T-helper 22 cell (primary cell): Measurements from ENCODE around the gene P2RX3.

Experiments
- DNase-seq: peaks from one replicate; pipeline ENCODE4 v3.0.0-alpha.2; 2020; ENCODE audit warnings: low read depth

The P2RX3 gene

GRCh38 chr11:57310091-57310490, 28.1 kb upstream of the P2RX3 start:
- no peak for DNase-seq

DNA sequence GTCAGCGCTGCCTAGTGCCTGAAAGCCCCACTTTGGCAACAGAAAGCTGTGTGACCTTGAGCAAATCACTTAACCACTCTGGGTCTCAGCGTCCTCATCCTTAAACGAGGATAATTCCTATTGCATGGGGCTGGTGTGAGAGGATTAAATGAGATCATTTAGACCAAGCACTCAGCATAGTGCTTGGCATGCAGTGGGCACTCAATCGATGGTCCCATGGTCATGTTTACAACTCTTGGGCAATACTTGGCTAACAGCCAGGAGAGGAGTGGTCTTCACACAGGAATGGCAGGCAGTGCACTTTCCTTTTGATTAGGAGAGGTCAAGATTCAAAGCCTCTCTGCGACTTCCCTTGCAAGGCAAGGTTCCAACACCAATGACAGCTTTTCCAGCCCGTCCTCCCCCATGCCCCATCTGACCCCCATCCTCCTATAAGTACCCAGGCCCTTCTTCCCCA, 27.5 kb upstream of the P2RX3 start:
- DNase-seq, result no peak

DNA sequence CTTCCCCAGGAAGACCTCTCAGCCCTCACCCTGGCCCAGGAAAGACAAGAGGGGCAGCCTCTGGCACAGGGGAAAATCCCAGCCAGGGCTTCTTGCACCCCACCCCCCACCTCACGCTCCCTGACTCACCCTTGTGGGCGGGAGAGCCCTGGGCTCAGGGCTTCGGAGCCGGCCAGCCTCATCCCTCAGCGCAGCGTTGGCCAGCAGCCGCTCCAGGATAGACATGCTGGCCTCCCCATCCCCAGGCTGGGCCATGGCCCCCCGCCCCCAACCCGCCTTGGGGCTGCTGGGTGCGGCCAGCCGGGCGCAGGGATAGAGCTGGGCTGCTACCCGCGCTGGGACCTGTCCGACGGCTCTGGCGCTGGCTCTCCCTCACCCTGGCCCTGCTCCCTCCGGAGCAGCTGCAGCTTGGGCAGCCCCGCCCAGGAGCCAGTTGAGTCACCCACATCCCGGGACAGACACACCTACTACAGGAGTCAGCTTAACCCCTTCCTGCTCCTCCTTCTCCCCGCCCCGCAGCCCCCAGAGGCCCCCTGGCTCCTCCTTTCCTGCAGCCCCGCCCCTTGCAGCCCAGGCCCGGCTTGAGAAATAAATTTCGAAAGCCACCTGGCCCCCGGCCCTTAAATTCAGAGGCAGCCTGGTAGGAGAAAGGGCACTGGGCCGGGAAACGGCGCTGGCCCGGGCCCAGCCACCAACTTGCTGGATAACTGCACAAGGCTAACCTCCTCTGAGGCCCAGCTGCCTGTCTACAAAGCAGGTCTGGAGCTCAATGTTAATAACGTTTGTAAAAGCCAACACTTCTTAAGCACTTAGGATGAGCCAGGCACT, 26.8 kb upstream of the P2RX3 start:
- no peak for DNase-seq

DNA sequence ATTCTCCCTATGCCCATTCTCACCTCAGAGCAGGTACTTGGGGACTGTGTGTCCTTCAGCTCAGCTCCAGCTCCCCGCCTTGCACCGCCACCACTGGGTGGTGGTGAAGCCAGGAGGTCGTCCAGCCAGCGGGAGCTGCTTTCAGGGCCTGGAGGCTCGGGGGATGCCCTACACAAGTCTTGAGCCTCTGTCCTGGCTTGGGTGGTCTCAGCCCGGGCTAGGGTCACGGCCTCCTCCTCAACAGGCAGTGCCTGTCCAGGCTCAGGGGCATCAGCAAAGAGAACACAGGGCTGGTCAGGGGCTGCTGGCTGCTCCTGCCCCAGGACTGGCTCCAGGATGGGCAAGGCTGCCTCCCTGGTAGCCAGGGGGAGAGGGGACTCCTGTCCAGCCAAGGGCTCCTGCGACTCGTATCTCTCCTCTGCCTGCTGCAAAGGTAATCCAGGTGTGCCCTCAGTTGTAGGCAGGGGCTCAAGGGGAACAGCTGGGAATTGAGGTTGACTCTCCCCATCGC, 25.6 kb upstream of the P2RX3 start:
- no peak for DNase-seq

GRCh38 chr11:57313071-57313787, 24.9 kb upstream of the P2RX3 start:
- DNase-seq, result no peak

- no peak for DNase-seq
Measured at GRCh38 chr11:57313788-57314135, 24.4 kb upstream of the P2RX3 start.

DNA sequence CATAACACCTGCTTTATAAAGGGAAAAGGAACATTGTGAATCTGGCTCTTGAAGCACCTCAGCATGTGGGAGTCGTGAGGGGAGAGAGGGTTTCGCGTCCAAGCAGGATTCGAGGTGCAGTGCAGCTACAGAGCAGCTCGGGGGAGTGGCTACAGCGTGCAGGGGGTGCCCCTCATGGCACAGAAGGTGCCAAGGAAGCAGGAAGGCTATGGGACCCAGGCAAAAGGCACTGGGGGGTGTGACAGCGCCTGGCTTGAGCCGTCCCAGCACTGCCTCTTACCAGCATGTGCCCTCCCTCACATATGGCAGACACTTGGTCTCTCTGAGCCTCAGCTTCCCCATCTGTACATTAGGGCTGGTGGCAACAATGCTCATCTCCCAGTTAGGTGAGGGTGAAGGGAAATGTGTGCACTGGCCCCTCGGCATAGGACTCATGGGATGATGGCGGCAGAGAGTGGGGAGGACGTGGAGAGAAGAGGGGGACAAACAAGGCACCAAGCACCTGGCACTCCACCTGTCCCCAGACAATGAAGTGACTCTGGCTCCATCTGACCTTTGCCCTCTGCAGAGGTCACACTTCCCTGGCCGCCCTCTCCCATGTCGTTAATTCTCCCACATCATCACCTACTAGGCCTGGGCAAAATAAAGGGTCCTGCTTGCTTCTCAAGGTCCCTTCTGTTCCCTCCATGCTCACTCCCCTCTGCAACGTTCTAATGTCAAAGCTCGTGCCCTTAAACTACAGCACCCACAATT, 23.8 kb upstream of the P2RX3 start:
- DNase-seq, result no peak

DNA sequence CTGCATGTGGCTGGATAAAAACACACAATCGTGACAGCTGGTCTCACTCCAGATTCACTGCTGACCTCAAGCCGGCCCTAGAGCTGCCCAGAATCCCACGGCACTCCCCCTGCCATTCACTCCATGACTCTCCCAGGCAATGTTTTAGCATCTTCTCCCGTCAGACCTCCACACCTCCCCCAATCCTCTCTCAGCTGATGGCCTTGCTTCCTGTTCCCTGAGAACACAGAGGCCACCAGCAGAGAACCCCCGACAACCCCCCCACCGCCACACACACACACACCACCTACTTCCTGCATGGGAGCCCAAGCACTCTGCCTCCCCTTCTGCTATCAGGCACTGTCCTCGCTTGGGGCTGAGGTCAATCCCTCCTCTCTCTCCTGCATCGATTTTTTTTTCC, 22.7 kb upstream of the P2RX3 start:
- no peak for DNase-seq

DNA sequence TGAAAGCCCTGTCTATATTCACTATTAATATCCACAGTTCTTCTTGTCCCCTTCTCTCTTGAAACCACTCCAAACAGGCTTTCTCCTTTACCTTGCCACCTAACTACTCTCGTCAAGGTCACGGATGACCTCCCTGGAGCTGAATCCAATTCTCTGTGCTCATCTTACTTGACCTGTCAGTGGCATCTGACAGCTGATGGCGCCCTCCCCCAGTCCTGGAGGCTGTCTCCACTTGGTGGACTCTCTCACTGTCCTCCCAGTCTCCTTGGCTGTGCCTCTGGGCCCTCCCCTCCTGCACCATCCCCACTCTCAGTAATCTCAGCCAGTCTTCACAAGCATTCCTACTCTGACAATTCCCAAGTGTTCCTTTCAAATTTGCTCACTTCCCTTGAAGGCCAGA, 22.1 kb upstream of the P2RX3 start:
- no peak for DNase-seq

- DNase-seq, result no peak
Measured at GRCh38 chr11:57318178-57318577, 20.0 kb upstream of the P2RX3 start.

GRCh38 chr11:57320067-57320718, 18.0 kb upstream of the P2RX3 start:
- DNase-seq, result no peak

DNA sequence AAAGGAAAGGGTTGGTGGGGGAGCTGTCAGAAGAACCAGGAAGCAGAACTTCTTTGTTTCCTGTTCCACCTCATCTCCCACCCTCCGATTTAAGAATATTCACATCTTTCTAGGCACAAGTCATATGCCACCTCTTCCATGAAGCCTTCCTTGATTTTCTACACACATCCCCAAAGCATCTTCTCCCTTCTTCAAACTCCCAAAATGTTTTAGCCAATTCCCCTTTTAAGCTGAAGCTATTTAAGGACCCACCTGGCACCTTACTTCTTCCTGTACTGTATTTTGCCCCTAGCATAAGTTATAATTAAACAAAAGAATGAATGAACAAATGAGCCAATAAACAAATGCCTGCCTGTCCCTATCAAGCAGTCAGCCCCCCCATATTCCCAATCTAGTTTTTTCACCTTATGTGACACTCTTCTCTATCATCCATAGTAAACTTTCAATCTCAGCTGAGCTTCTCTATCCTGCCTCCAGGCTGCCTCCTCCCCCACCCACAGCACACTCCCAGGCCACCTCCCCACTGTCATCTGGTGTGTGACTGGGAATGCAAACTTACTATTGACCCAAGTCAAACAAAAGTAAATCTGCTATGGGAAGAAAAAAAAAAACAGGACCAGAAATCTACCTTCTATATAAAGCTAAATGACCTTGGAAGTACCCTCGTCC, 17.3 kb upstream of the P2RX3 start:
- no peak for DNase-seq

DNA sequence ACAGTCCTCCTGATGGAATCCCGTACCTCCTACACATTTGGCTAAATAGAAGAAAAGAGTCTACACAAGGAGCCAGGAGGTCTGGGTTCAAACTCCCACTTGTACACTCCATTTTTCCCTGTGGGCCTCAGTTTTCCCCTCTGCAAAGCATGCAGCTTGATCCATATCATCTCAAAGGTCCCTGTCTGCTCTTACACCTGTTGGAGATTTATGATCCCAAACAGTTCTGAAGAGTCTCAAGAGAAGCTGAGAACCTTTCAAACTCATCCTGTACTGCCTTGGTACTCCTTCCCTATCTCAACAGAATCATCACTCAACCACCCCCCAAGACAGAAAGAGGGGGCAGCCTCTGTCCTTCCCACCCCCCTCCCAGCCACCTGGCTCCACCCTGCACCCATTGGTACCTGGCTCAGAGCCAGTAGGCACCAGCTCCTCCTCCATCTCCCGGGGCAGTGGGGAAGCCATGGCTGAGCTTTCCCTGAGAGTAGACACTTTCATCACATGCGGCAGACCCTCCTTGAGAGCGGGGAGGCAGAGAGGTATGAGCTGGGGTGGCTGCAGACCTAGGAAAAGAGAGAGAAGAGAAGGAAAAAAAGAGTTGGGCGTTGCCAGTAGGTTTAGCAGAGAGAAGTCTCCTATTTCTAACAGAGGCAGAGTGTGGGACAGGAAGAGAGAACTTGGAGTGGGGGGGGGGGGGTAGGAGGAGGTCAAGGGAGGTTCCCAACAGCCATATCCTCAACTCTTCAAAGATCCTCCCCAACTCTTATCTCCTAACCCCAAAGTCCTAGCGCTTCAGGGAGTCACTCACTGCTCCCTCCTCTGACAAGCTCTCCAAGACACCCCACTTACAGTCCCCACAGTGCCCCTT, 16.5 kb upstream of the P2RX3 start:
- DNase-seq, result no peak

GRCh38 chr11:57322256-57323166, 15.6 kb upstream of the P2RX3 start:
- DNase-seq, result no peak

- no peak for DNase-seq
Measured at GRCh38 chr11:57323167-57323854, 14.8 kb upstream of the P2RX3 start.

DNA sequence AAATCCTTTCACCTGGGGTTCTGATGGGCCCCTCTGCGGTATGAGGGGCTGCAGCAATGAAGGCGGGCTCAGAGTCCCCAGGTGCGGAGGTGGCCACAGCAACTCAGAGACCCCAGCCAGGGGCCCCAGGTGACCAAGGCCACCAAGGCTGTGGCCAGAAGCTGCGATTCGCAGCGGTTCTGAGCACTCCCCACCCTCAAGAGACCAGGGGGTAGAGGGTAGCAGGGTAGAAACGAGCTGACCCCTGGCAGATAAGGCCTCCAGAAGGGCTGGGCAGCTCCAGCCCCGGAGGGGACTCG, 14.3 kb upstream of the P2RX3 start:
- DNase-seq, result no peak

DNA sequence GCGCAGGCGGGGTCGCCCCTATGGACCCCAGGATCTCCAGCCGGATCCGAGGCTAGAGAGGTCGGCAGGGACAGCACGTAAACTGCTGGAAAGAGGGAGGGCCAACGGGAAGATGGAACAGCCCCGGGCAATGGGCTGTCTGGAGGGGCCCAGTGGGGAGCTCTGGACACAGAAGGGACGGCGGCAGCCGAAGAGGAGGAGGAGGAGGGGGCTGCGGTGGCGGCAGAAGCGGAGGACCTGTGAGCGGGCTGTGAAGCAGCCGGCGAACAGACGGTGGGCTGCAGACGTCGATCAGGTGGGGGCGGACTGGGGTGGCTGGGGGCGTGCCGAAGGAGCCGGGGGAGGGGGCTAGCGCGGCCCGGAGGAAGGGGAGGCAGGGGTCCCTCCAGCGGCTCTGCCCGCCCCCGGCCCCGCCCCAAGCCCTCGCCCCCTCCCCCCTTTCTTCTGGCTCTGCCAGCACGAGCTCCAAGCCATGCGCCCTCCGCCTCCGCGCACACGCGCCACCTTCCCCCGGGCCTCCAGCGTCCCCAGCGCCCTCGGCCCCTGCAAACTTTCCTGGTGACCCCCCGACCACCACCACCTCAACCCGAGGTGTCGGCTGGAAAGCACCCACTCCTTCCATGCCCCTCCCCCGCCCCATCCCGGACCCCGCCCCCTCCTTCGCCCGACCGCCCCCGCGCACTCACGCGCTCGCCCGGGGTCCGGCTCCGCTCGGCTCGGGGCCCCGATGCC, 13.8 kb upstream of the P2RX3 start:
- no peak for DNase-seq
